Left ventricle myocardium inferior (tissue), 1 donor: Measurements from ENCODE around the gene LRRC7. TPM values are rescaled to one million over a fixed set of nuclear protein-coding genes. Genes with fewer than 3 reads are reported as not detected.

ENCODE experiments used
- DNase-seq: peaks from one replicate; pipeline ENCODE4 v3.0.0-alpha.2; 2020
- H3K27ac ChIP-seq: fragments of 200-600 bp; replicated peaks from 2 replicates; pipeline ENCODE4 v1.8.0; 2021
- H3K27me3 ChIP-seq: fragments of 200-600 bp; 2 replicates; pipeline ENCODE4 v1.8.0; 2021; ENCODE audit warnings: low read depth
- H3K36me3 ChIP-seq: fragments of 200-600 bp; 2 replicates; pipeline ENCODE4 v1.8.0; 2021
- H3K4me1 ChIP-seq: fragments of 200-600 bp; 2 replicates; pipeline ENCODE4 v1.8.0; 2021
- H3K4me3 ChIP-seq: fragments of 200-600 bp; 2 replicates; pipeline ENCODE4 v1.8.0; 2021; ENCODE audit warnings: mild to moderate bottlenecking, moderate library complexity
- H3K9me3 ChIP-seq: fragments of 200-600 bp; replicated peaks from 2 replicates; pipeline ENCODE4 v1.8.0; 2021
- CTCF ChIP-seq: fragments of 200-600 bp; IDR thresholded peaks from 2 replicates; pipeline ENCODE4 v1.8.0; 2021; ENCODE audit warnings: antibody characterized with exemption, mild to moderate bottlenecking, borderline replicate concordance
- intact Hi-C: fragments of 100-400 bp; cut with micrococcal nuclease; formaldehyde crosslinking; loops from one replicate; pipeline ENCODE4 v1.11.0; 2022
- total RNA-seq: library from RNA; stranded (reverse); fragmentation: NEBNext Ultra II Directional; extraction: Animal tissue kit (Norgen Biotek cat#: 25700); gene quantifications from one replicate; pipeline ENCODE4 v1.2.1, GENCODE V29; 2021
- donor health status: DM: no; HTN: yes; CAD: no; lungs with severe emphysema.

The LRRC7 gene
- total RNA-seq, 1 donor from 2014 or later = 0.44 TPM

- Histone ChIP-seq H3K4me1 (no peaks in the 10 kb centered on the region), H3K9me3 (no peaks in the 10 kb centered on the region), H3K4me3 (no peak overlapping the region), H3K27me3 (no peaks in the 10 kb centered on the region), H3K36me3 (no peaks in the 10 kb centered on the region), H3K27ac (no peak overlapping the region)
- intact Hi-C loops = no loop called here
- no peak for DNase-seq
- TF ChIP-seq CTCF = no peak
Observed at GRCh38 chr1:70066711-70067110, 499.0 kb downstream of the LRRC7 start.

GRCh38 chr1:70071601-70072000 lies 503.9 kb downstream of the LRRC7 start:
- no peak for TF ChIP-seq CTCF
- no peak overlapping the region for H3K27ac ChIP-seq
- intact Hi-C loops = no loop called here
- H3K9me3 ChIP-seq = no peaks in the 10 kb centered on the region
- no peak overlapping the region for H3K4me3 ChIP-seq
- H3K4me1 ChIP-seq = no peaks in the 10 kb centered on the region
- no peaks in the 10 kb centered on the region for H3K36me3 ChIP-seq
- H3K27me3 ChIP-seq = no peaks in the 10 kb centered on the region
- no peak for DNase-seq

- Histone ChIP-seq H3K27me3 (no peaks in the 10 kb centered on the region), H3K4me3 (no peak overlapping the region), H3K4me1 (no peaks in the 10 kb centered on the region), H3K9me3 (no peaks in the 10 kb centered on the region), H3K36me3 (no peaks in the 10 kb centered on the region), H3K27ac (no peak overlapping the region)
- no peak for TF ChIP-seq CTCF
- DNase-seq = no peak
- intact Hi-C loops = no loop called here
Observed at GRCh38 chr1:70072231-70072751, 504.6 kb downstream of the LRRC7 start.

GRCh38 chr1:70075761-70076160 lies 508.0 kb downstream of the LRRC7 start:
- no peak for DNase-seq
- Histone ChIP-seq H3K27ac (no peak overlapping the region), H3K36me3 (no peaks in the 10 kb centered on the region), H3K9me3 (no peaks in the 10 kb centered on the region), H3K27me3 (no peaks in the 10 kb centered on the region), H3K4me1 (no peaks in the 10 kb centered on the region), H3K4me3 (no peak overlapping the region)
- TF ChIP-seq CTCF = no peak
- intact Hi-C loops = no loop called here

GRCh38 chr1:70077066-70077465 lies 509.3 kb downstream of the LRRC7 start:
- no peaks in the 10 kb centered on the region for H3K36me3 ChIP-seq
- no peak for TF ChIP-seq CTCF
- no peaks in the 10 kb centered on the region for H3K27me3 ChIP-seq
- intact Hi-C loops = no loop called here
- no peak overlapping the region for H3K27ac ChIP-seq
- DNase-seq = no peak
- H3K4me3 ChIP-seq = no peak overlapping the region
- H3K4me1 ChIP-seq = no peaks in the 10 kb centered on the region
- H3K9me3 ChIP-seq = no peaks in the 10 kb centered on the region
